Activated CD8-positive, alpha-beta memory T cell treated with anti-CD3 and anti-CD28 coated beads for 4 hours (primary cell): ENCODE results near the gene DNAJC7.
"Not testable (repeated sequence)": the region's sequence is repeated elsewhere in the genome, so short reads cannot be mapped to it uniquely, and the experiment has no call there.

Source experiments
- DNase-seq, 2 donors: peaks; one replicate each; pipeline ENCODE4 v3.0.0-alpha.2; 2020; ENCODE audit warnings: low read depth in 2 of 2

DNAJC7 gene

GRCh38 chr17:42012363-42012762 is 4.9 kb downstream of the DNAJC7 start:
- DNase-seq, result not testable (repeated sequence)

- no peak for DNase-seq
Observed at GRCh38 chr17:42010898-42011516, 6.2 kb downstream of the DNAJC7 start.

- not testable (repeated sequence) for DNase-seq
Observed at GRCh38 chr17:42010266-42010680, 7.0 kb downstream of the DNAJC7 start.

GRCh38 chr17:42009170-42009569 is 8.1 kb downstream of the DNAJC7 start:
- DNase-seq, result no peak

- no peak for DNase-seq
Observed at GRCh38 chr17:42005166-42005565, 12.1 kb downstream of the DNAJC7 start.

- no peak for DNase-seq
Observed at GRCh38 chr17:42002792-42003301, 14.4 kb downstream of the DNAJC7 start.

GRCh38 chr17:42002175-42002791 is 15.0 kb downstream of the DNAJC7 start:
- DNase-seq, result no peak

GRCh38 chr17:42001729-42002128 is 15.5 kb downstream of the DNAJC7 start:
- DNase-seq, result no peak

GRCh38 chr17:42000413-42001133 is 16.7 kb downstream of the DNAJC7 start:
- DNase-seq, result no peak

- no peak for DNase-seq
Observed at GRCh38 chr17:41998497-41998896, 18.7 kb downstream of the DNAJC7 start.

- no peak for DNase-seq
Observed at GRCh38 chr17:41996855-41997164, 20.4 kb downstream of the DNAJC7 start.

- no peak for DNase-seq
Observed at GRCh38 chr17:41992576-41992975, 24.7 kb downstream of the DNAJC7 start.

GRCh38 chr17:41989702-41990419 is 27.4 kb downstream of the DNAJC7 start:
- no peak for DNase-seq

- DNase-seq, result no peak
Observed at GRCh38 chr17:41988418-41988817, 28.8 kb downstream of the DNAJC7 start.

GRCh38 chr17:41987642-41988041 is 29.6 kb downstream of the DNAJC7 start:
- no peak for DNase-seq

- DNase-seq, result no peak
Observed at GRCh38 chr17:41986634-41987033, 30.6 kb downstream of the DNAJC7 start.

GRCh38 chr17:41985919-41986318 is 31.3 kb downstream of the DNAJC7 start:
- no peak for DNase-seq

GRCh38 chr17:41984454-41984853 is 32.8 kb downstream of the DNAJC7 start:
- DNase-seq, result no peak

- no peak for DNase-seq
Observed at GRCh38 chr17:41982026-41982760, 35.0 kb downstream of the DNAJC7 start.

- no peak for DNase-seq
Observed at GRCh38 chr17:41977991-41978390, 39.2 kb downstream of the DNAJC7 start.

GRCh38 chr17:41976142-41976768 is 41.0 kb downstream of the DNAJC7 start:
- DNase-seq, result no peak
